KOPT-K1 (cell line): Measurements from ENCODE around the gene DAGLA.

ENCODE experiments used
- H3K27ac ChIP-seq: fragments of 200-600 bp; sonication (generic); 2 replicates; pipeline ENCODE4 v1.5.1; 2016; ENCODE audit warnings: antibody characterized with exemption, mild to moderate bottlenecking, low read depth, low read length; ENCODE audit not compliant: poor library complexity, severe bottlenecking
- H3K36me3 ChIP-seq: fragments of 200-600 bp; sonication (generic); 2 replicates; pipeline ENCODE4 v1.5.1; 2017; ENCODE audit warnings: antibody characterized with exemption, mild to moderate bottlenecking, low read length, moderate library complexity; ENCODE audit not compliant: insufficient read depth
- H3K9me3 ChIP-seq: fragments of 200-600 bp; sonication (generic); 2 replicates; pipeline ENCODE4 v1.5.1; 2017; ENCODE audit warnings: antibody characterized with exemption, low read length, mild to moderate bottlenecking; ENCODE audit not compliant: insufficient read depth, poor library complexity, severe bottlenecking

The DAGLA gene

DNA sequence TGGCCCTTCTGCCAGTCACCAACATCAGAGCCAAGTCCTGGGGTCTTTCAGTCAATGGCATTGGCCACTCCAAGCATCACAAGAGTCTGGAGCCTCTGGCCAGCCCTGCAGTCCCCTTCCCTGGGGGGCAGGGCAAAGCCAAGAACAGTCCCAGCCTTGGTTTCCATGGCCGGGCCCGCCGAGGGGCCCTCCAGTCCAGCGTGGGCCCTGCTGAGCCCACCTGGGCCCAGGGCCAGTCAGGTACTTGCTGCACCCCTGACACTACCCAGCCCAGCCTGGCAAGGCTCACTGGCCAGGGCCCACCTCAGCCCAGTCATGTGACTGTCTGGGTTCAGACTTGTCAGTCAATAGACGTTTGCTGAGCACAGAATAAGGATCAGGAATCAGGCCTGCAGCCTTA lies 101.4 kb downstream of the DAGLA start:
- Histone ChIP-seq H3K9me3 (no peaks in the 10 kb centered on the region), H3K27ac (no peak overlapping the region), H3K36me3 (peaks cover 15% of the 10 kb centered on the region)

- Histone ChIP-seq H3K27ac (no peak overlapping the region), H3K36me3 (peaks cover 22% of the 10 kb centered on the region), H3K9me3 (no peaks in the 10 kb centered on the region)
Measured at GRCh38 chr11:61782299-61782698, 102.1 kb downstream of the DAGLA start.

DNA sequence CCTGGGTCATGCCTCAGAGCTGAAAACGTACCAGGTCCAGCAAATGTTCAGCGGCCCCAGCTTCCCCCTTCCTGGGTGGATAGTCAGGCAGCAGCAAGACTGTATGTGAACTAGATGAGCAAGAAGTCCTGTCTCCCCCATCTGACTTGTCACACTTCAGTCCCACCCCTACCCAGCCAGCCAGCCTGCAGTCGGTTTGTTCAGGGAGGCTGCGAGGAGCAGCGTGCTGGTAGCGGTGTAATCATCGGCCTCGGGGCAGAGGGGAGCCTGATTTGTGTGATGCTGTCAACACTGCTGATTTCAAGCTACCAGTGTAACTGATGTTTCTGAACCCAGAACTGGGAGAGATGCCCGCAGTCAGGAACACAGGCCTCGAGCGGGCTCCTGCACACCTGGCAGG lies 102.7 kb downstream of the DAGLA start:
- H3K36me3 ChIP-seq = peaks cover 28% of the 10 kb centered on the region
- no peak overlapping the region for H3K27ac ChIP-seq
- no peaks in the 10 kb centered on the region for H3K9me3 ChIP-seq

GRCh38 chr11:61783717-61784505 lies 103.7 kb downstream of the DAGLA start:
- Histone ChIP-seq H3K9me3 (no peaks in the 10 kb centered on the region), H3K36me3 (peaks cover 38% of the 10 kb centered on the region), H3K27ac (no peak overlapping the region)

DNA sequence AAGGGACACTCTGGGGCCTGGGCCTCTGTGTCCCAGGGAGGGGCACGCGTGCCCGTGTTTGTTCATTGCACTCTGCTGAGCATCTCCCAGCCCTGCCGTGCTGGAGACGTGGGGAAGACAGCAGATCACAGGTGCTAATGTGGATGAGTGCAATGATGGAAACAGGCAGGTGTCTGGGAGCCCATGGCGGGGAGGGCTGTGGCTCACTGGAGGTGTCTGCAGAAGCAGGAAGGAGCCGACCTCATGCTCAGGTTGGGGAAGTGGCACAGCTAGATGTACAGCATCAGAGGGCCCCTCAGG lies 104.3 kb downstream of the DAGLA start:
- peaks cover 43% of the 10 kb centered on the region for H3K36me3 ChIP-seq
- H3K27ac ChIP-seq = no peak overlapping the region
- no peaks in the 10 kb centered on the region for H3K9me3 ChIP-seq

- no peak overlapping the region for H3K27ac ChIP-seq
- peaks cover 56% of the 10 kb centered on the region for H3K36me3 ChIP-seq
- no peaks in the 10 kb centered on the region for H3K9me3 ChIP-seq
Measured at GRCh38 chr11:61785837-61786402, 105.7 kb downstream of the DAGLA start.

DNA sequence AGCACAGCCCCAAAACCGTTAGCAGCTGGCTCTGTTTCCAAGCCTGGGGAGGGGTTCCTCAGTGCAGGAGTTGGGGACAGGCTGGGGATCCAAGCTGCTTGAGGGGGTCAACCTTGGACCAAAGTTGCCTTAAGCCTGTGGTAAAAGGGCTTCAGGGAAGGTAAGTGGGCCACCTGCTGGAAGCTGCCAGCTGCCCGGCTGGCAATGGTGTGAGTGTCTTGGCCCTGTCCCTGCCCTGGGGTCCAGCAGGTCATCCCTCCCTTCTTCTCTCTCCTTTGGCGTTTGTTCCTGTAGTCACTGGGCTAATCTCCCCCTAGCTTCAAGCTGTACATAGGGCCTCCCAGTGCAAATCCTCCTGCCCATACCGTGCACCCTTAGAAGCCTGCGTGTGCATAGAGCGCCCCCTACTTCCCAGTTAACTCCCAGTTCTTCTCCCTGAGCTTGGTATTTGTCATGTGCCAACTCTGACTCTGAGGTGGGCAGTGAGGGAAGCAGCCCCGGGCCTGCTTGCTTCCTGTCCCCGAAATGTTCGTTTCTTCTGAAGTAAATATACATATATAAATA lies 107.8 kb downstream of the DAGLA start:
- Histone ChIP-seq H3K36me3 (peaks cover 56% of the 10 kb centered on the region), H3K9me3 (no peaks in the 10 kb centered on the region), H3K27ac (no peak overlapping the region)

- Histone ChIP-seq H3K9me3 (no peaks in the 10 kb centered on the region), H3K36me3 (peaks cover 63% of the 10 kb centered on the region), H3K27ac (peak overlapping the region; percentile 98)
Measured at GRCh38 chr11:61791737-61792309, 111.6 kb downstream of the DAGLA start.

- peaks cover 63% of the 10 kb centered on the region for H3K36me3 ChIP-seq
- H3K27ac ChIP-seq = peak within 1 kb of the TSS; percentile 98
- H3K9me3 ChIP-seq = no peaks in the 10 kb centered on the region
Measured at GRCh38 chr11:61792310-61793082, 112.3 kb downstream of the DAGLA start, which contains the start of the genes FEN1 and TMEM258. TSS of gene FEN1 (plus strand) at chr11:61792911. CDS start at chr11:61795362, 2,451 bp downstream. TSS of gene TMEM258 (minus strand) at chr11:61792599. CDS start at chr11:61792558, 41 bp downstream.

DNA sequence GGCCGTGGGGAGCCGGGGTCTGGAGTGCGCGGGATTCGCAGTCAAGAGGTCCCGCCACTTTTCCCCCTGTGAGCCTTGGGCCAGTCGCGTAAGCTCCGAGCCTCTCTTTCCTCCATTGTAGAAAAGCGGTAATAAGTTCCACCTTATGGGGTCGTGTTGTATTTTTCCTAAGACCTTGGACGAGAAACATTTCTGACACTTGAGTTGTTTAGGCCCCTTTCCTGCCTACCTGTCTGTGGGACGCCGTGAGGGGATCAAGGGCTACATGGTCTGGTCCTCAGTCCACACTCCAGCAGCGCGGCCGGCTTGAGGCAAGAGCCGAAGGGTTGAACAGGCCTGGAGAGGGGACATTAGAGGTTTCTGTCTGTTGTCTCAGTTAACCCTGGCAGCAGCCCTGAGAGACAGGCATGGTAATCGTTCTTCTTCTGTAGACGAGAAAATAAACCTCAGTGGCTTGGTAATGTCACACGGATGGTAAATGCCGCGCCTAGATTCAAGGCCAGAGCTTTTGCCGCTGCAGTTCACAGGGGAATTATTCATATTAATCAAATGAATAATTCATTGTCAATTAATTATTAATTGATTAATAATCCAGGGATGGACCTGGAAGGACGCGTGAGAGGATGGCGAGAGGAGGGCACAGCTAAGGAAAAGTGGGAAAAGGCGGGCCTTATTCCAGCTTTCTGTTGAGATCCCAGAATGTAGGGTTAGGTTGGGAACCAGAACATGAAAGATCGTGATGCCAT lies 113.1 kb downstream of the DAGLA start:
- H3K27ac ChIP-seq = peak overlapping the region; percentile 98
- peaks cover 63% of the 10 kb centered on the region for H3K36me3 ChIP-seq
- no peaks in the 10 kb centered on the region for H3K9me3 ChIP-seq

DNA sequence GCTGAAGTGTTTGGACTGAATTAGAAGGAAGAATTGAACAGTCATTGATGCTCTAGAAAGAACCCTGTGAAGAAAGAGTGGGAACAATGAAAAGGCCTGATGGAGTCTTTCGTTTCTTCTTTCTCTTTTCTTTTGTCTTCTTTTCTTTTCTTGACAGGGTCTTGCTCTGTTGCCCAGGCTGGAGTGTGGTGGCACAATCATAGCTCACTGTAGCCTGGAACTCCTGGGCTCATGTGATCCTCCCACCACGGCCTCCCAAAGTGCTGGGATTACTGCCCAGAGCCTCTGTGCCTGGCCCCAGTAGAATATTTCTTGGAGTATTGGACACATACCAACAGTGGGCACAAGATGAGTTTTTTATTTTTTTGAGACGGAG lies 113.6 kb downstream of the DAGLA start:
- Histone ChIP-seq H3K9me3 (no peaks in the 10 kb centered on the region), H3K27ac (peak overlapping the region; percentile 98), H3K36me3 (peaks cover 64% of the 10 kb centered on the region)

DNA sequence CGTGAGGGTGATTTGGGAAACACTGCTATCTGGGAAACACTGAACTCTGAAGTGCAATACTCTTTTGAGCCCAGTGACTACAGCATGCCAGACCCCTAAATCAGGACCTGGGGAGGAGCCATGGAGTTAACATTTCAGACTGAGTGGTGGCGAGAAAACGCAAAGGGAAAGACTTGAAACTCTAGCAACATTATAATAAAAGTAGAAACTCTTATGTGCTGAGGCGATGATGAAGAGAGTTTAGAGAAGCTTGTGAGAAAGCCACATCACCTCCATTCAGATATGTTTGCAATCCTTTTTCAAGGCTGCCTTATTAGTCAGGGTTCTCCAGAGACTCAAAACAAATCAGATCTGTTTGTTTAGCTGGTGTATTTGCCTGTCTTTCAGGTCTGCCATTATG lies 114.4 kb downstream of the DAGLA start:
- Histone ChIP-seq H3K36me3 (peaks cover 64% of the 10 kb centered on the region), H3K27ac (peak overlapping the region; percentile 22), H3K9me3 (no peaks in the 10 kb centered on the region)

- no peak overlapping the region for H3K27ac ChIP-seq
- H3K36me3 ChIP-seq = peaks cover 64% of the 10 kb centered on the region
- no peaks in the 10 kb centered on the region for H3K9me3 ChIP-seq
Measured at GRCh38 chr11:61795459-61795858, 115.3 kb downstream of the DAGLA start.

GRCh38 chr11:61795876-61796526 lies 115.8 kb downstream of the DAGLA start:
- no peaks in the 10 kb centered on the region for H3K9me3 ChIP-seq
- H3K27ac ChIP-seq = no peak overlapping the region
- H3K36me3 ChIP-seq = peaks cover 67% of the 10 kb centered on the region
